Ishikawa (cell line): ENCODE data around the gene IFNAR2.

ENCODE experiments used
- CEBPB ChIP-seq: IDR thresholded peaks from 2 replicates; pipeline ENCODE4 v1.6.1; 2012
- CREB1 ChIP-seq: IDR thresholded peaks from 2 replicates; pipeline ENCODE4 v1.6.1; 2012; ENCODE audit warnings: low read depth
- EGR1 ChIP-seq: IDR thresholded peaks from 2 replicates; pipeline ENCODE4 v1.6.1; 2012
- EP300 ChIP-seq: IDR thresholded peaks from 2 replicates; pipeline ENCODE4 v1.6.1; 2012; ENCODE audit warnings: borderline replicate concordance
- FOXM1 ChIP-seq: IDR thresholded peaks from 2 replicates; pipeline ENCODE4 v1.6.1; 2012; ENCODE audit warnings: low read depth, borderline replicate concordance
- NFIC ChIP-seq: IDR thresholded peaks from 2 replicates; pipeline ENCODE4 v1.6.1; 2012
- RAD21 ChIP-seq: IDR thresholded peaks from 2 replicates; pipeline ENCODE4 v1.6.1; 2012; ENCODE audit warnings: low read depth
- TAF1 ChIP-seq: IDR thresholded peaks from 2 replicates; pipeline ENCODE4 v1.6.1; 2012; ENCODE audit warnings: low read depth, mild to moderate bottlenecking
- TCF12 ChIP-seq: IDR thresholded peaks from 2 replicates; pipeline ENCODE4 v1.6.1; 2012; ENCODE audit warnings: low read depth
- TEAD4 ChIP-seq: IDR thresholded peaks from 2 replicates; pipeline ENCODE4 v1.6.1; 2012
- YY1 ChIP-seq: IDR thresholded peaks from 2 replicates; pipeline ENCODE4 v1.6.1; 2012; ENCODE audit warnings: low read depth
- ZBTB7A ChIP-seq: IDR thresholded peaks from 2 replicates; pipeline ENCODE4 v1.6.1; 2012; ENCODE audit warnings: low read depth
- TF ChIP-seq, protein P1 (sequence below): IDR thresholded peaks from 2 replicates; pipeline ENCODE4 v1.6.1; 2012
- TF ChIP-seq, protein P2 (sequence below): IDR thresholded peaks from 2 replicates; pipeline ENCODE4 v1.6.1; 2012; ENCODE audit warnings: low read depth, mild to moderate bottlenecking
- TF ChIP-seq, protein P3 (sequence below): IDR thresholded peaks from 2 replicates; pipeline ENCODE4 v1.6.1; 2012

Gene IFNAR2

DNA sequence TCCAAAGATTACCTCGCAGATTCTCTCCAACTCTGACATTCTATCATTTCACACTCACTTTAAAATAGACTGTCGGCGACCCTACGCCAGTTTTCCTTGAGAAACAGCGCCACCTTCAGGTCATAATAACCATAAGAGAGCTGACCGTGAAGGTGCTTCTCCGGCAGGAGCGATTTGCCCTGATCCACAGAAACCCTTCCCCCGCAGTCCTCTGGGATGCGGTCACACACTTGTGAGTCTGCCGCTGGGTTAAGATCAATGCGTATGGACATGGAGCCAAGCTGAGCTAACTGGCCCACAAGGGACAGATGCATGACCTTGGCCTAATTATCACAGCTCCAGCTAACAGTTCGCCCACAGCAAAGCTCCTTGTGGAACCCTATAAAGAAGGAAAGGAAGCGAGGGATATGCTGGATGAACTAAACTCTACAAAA is 32.8 kb upstream of the IFNAR2 start:
- TF ChIP-seq RAD21 (peak; percentile 77), TEAD4 (no peak)

DNA sequence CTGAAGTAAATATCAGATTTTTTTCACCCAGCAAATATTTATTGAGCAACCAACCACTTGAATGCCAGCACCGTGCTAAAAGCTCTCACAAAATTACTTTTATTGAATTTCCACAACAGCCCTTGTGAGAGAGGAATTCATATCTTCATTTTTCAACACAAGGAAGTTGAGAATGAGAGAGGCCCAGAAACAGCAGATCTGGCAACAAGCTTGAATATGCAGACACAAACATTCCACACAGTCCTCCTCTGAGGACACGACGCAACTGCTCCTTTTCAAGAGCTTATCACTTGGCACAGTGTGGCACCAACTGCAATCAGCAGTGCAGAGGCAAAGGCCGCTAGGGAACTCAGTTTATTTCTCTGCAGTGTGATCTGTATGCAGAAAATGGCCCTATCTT is 32.2 kb upstream of the IFNAR2 start:
- no peak for TF ChIP-seq EP300
- TF ChIP-seq TEAD4 = no peak
- TF ChIP-seq CEBPB = no peak
- TF ChIP-seq, protein P1, sequence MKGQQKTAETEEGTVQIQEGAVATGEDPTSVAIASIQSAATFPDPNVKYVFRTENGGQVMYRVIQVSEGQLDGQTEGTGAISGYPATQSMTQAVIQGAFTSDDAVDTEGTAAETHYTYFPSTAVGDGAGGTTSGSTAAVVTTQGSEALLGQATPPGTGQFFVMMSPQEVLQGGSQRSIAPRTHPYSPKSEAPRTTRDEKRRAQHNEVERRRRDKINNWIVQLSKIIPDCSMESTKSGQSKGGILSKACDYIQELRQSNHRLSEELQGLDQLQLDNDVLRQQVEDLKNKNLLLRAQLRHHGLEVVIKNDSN = no peak
- TF ChIP-seq CREB1 = no peak
- no peak for TF ChIP-seq ZBTB7A
- no peak for TF ChIP-seq TAF1
- TF ChIP-seq, protein P2, sequence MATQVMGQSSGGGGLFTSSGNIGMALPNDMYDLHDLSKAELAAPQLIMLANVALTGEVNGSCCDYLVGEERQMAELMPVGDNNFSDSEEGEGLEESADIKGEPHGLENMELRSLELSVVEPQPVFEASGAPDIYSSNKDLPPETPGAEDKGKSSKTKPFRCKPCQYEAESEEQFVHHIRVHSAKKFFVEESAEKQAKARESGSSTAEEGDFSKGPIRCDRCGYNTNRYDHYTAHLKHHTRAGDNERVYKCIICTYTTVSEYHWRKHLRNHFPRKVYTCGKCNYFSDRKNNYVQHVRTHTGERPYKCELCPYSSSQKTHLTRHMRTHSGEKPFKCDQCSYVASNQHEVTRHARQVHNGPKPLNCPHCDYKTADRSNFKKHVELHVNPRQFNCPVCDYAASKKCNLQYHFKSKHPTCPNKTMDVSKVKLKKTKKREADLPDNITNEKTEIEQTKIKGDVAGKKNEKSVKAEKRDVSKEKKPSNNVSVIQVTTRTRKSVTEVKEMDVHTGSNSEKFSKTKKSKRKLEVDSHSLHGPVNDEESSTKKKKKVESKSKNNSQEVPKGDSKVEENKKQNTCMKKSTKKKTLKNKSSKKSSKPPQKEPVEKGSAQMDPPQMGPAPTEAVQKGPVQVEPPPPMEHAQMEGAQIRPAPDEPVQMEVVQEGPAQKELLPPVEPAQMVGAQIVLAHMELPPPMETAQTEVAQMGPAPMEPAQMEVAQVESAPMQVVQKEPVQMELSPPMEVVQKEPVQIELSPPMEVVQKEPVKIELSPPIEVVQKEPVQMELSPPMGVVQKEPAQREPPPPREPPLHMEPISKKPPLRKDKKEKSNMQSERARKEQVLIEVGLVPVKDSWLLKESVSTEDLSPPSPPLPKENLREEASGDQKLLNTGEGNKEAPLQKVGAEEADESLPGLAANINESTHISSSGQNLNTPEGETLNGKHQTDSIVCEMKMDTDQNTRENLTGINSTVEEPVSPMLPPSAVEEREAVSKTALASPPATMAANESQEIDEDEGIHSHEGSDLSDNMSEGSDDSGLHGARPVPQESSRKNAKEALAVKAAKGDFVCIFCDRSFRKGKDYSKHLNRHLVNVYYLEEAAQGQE = no peak
- no peak for TF ChIP-seq FOXM1
- TF ChIP-seq NFIC = no peak
- no peak for TF ChIP-seq YY1
- no peak for TF ChIP-seq RAD21
- TF ChIP-seq EGR1 = no peak
- TF ChIP-seq, protein P3, sequence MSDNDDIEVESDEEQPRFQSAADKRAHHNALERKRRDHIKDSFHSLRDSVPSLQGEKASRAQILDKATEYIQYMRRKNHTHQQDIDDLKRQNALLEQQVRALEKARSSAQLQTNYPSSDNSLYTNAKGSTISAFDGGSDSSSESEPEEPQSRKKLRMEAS = no peak
- TF ChIP-seq TCF12 = no peak

DNA sequence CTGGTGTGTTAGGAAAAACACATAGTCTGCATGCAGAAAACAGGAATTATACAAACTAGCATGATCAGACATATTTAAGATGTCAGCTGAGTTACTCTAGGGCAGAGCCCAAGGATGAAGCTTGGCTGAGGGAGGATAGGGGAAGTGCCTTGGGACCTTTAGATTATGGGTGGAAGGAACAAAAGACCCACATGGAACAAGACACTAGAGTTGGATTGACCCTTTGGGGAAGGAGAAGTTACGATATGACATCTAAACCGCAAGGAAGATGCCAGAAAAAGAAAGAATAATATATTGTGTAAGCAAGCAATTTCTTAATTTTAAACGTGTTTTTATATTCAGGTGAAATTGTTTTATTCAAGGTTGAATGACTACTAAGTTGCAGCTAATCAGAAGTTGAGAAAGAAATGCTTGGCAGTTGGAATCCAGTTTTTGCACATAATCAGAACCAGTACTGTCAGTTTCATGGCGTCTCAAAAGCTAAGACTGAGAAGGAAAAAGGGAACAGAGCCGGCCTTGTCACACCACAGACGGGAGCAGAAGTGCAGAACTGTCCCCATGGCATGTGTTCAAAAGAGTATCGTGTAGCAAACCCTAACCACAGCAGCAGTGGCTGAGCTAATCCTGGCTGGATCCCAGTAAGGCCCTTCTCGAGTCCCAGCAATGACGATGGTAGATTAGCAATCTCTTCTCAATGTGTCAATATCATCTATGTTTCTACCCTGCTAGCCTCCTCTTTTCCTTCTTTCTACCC is 31.2 kb upstream of the IFNAR2 start:
- TF ChIP-seq RAD21 (no peak), ZBTB7A (no peak), YY1 (no peak), FOXM1 (no peak), CREB1 (no peak)
- TF ChIP-seq, protein P1 = no peak
- TF ChIP-seq, protein P2 = no peak

DNA sequence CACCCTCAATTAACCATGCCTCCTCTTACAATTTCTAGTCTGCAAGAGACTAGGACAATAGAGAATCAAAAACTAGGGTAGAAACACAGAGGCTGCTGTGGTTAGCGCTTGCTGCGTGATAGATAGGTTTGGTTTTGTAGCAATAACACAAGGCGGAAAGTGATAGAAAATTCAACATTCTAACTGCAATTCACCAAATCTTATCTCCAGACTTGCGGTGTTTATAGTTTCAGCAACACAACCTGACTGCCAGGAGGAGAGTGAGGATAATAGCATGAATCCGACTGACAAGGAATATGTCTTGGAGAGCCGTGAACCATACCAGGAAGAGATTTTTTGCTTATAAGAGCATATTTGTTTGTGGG is 30.7 kb upstream of the IFNAR2 start:
- TF ChIP-seq, protein P3 = no peak

DNA sequence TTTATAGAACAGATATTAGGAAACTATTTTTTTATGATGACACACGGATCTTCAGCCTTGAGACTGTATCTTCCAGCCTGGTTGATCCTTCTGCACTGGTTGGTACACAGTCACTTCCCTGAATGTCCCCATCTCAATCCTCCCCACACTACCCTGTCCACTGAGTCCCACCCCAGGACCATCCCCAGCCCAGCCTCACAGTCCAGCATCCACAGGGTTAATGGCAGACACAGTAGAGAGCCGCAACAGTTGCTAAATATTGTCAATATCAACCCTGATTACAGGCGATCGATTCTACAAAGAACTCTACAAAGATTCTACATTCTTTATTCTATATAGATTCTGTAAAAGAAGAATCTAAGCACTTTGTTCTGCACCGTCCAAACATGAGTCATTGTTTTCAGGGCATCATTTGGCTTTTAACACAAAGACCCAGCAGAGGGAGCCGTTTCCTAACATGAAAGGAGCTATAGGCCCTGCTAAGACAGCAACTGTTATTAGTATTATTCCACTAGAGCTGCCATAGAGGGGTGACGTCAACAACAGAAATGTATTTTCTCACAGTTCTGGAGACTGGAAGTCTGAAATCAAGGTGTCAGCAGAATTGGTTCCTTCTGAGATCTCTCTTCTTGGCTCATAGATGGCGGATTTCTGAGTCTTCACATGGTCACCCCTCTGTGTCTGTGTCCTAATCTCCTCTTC is 30.1 kb upstream of the IFNAR2 start:
- TF ChIP-seq FOXM1 (no peak), RAD21 (peak; percentile 93)

DNA sequence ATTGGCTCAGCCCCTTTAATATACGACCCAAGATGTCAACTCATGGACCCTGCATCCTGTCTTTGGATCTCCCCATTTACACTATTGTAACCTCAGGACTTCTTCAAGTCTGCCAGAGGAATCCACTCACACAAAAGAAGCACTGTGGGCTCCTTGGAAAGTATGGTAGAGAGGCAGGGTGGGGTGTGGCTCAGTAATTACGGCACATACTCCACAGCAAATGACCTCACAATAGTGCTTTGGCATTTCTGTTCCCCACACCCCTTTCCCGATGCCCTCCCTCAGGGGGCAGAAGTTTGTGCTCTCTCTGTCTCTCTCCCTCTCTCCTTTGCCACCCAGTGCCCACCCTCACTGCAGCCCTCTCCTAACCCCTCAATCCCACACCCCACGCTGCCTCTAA is 27.8 kb upstream of the IFNAR2 start:
- TF ChIP-seq, protein P1 = no peak
- TF ChIP-seq ZBTB7A (no peak), TEAD4 (no peak), TCF12 (no peak), EP300 (no peak), RAD21 (no peak), EGR1 (no peak), FOXM1 (no peak), TAF1 (no peak), CREB1 (no peak), CEBPB (no peak), NFIC (no peak), YY1 (no peak)
- TF ChIP-seq, protein P3 = no peak
- TF ChIP-seq, protein P2 = no peak
